ENCODE results near the gene TRIO. TPM values are rescaled to one million over a fixed set of nuclear protein-coding genes. Genes with fewer than 3 reads are reported as not detected.
A peak's percentile ranks its signal among the peaks of the same experiment; 100 is the strongest.

Gene TRIO
- total RNA-seq, 1 donor from 2014 or later = 148 TPM

- TF ChIP-seq CTCF (IDR thresholded peaks at IDR 0.05) = no peak
- Histone ChIP-seq H3K36me3 (no peaks in the 10 kb centered on the region), H3K27ac (peak overlapping the region; percentile 71), H3K27me3 (no peaks in the 10 kb centered on the region), H3K4me1 (peaks cover 49% of the 10 kb centered on the region), H3K4me3 (peak overlapping the region; percentile 8), H3K9me3 (no peaks in the 10 kb centered on the region)
- intact Hi-C loops (cut with DNase I) = no loop called here
- DNase-seq (peak; percentile 75), ATAC-seq (peak; percentile 94)
These were observed 11.0 kb downstream of the TRIO start for GRCh38 chr5:14153932-14154731.

GRCh38 chr5:14155075-14155474 lies 11.9 kb downstream of the TRIO start:
- Histone ChIP-seq H3K9me3 (no peaks in the 10 kb centered on the region), H3K27me3 (no peaks in the 10 kb centered on the region), H3K4me3 (no peak overlapping the region), H3K4me1 (peaks cover 51% of the 10 kb centered on the region), H3K36me3 (no peaks in the 10 kb centered on the region), H3K27ac (no peak overlapping the region)
- no peak for TF ChIP-seq CTCF (IDR thresholded peaks at IDR 0.05)
- DNase-seq (no peak), ATAC-seq (no peak)
- intact Hi-C loops (cut with DNase I) = no loop called here

GRCh38 chr5:14155739-14156138 lies 12.6 kb downstream of the TRIO start:
- ATAC-seq (no peak), DNase-seq (no peak)
- TF ChIP-seq CTCF (IDR thresholded peaks at IDR 0.05) = no peak
- Histone ChIP-seq H3K4me1 (peaks cover 58% of the 10 kb centered on the region), H3K9me3 (no peaks in the 10 kb centered on the region), H3K4me3 (no peak overlapping the region), H3K27me3 (no peaks in the 10 kb centered on the region), H3K27ac (no peak overlapping the region), H3K36me3 (no peaks in the 10 kb centered on the region)
- intact Hi-C loops (cut with DNase I) = no loop called here

GRCh38 chr5:14156290-14156649 lies 13.1 kb downstream of the TRIO start:
- H3K4me3 ChIP-seq = peak overlapping the region; percentile 1

GRCh38 chr5:14156650-14157492 lies 13.7 kb downstream of the TRIO start:
- no peaks in the 10 kb centered on the region for H3K9me3 ChIP-seq
- H3K4me3 ChIP-seq = peak overlapping the region; percentile 1
- no peaks in the 10 kb centered on the region for H3K27me3 ChIP-seq
- DNase-seq = no peak
- no peak for TF ChIP-seq CTCF (IDR thresholded peaks at IDR 0.05)
- H3K27ac ChIP-seq = no peak overlapping the region
- peaks cover 62% of the 10 kb centered on the region for H3K4me1 ChIP-seq
- peak; percentile 41 for ATAC-seq
- H3K36me3 ChIP-seq = no peaks in the 10 kb centered on the region
- intact Hi-C loops (cut with DNase I) = no loop called here

More at GRCh38 chr5:14156290-14156649, 13.1 kb downstream of the TRIO start:
- no peak for DNase-seq
- intact Hi-C loops (cut with DNase I) = no loop called here
- Histone ChIP-seq H3K4me1 (peaks cover 59% of the 10 kb centered on the region), H3K9me3 (no peaks in the 10 kb centered on the region), H3K27me3 (no peaks in the 10 kb centered on the region), H3K27ac (no peak overlapping the region), H3K36me3 (no peaks in the 10 kb centered on the region)
- ATAC-seq = no peak
- no peak for TF ChIP-seq CTCF (IDR thresholded peaks at IDR 0.05)

All from upper lobe of right lung (tissue), 1 donor.